Adipocyte (in vitro differentiated cells): ENCODE measurements around the gene ZNF808.
A peak's percentile ranks its signal among the peaks of the same experiment; 100 is the strongest.
"Not testable (repeated sequence)": the region's sequence is repeated elsewhere in the genome, so short reads cannot be mapped to it uniquely, and the experiment has no call there.

Experiments used
- DNase-seq: peaks from one replicate; pipeline ENCODE4 v3.0.0-alpha.2; 2015; ENCODE audit warnings: low read depth
- H3K27me3 ChIP-seq: replicated peaks from 2 replicates; pipeline ENCODE4 v1.7.0; 2013; ENCODE audit warnings: mild to moderate bottlenecking, low read length, moderate library complexity; ENCODE audit not compliant: control insufficient read depth, insufficient read depth
- H3K36me3 ChIP-seq: 2 replicates; pipeline ENCODE4 v1.7.0; 2013; ENCODE audit warnings: low read length, mild to moderate bottlenecking, moderate library complexity; ENCODE audit not compliant: control insufficient read depth, insufficient read depth, severe bottlenecking
- H3K4me1 ChIP-seq: 2 replicates; pipeline ENCODE4 v1.7.0; 2013; ENCODE audit warnings: mild to moderate bottlenecking, low read length, moderate library complexity; ENCODE audit not compliant: control insufficient read depth, insufficient read depth
- H3K4me3 ChIP-seq: 2 replicates; pipeline ENCODE4 v1.7.0; 2013; ENCODE audit warnings: mild to moderate bottlenecking, low read length, moderate library complexity
- H3K9ac ChIP-seq: 2 replicates; pipeline ENCODE4 v1.7.0; 2013; ENCODE audit warnings: mild to moderate bottlenecking, low read length, moderate library complexity
- H3K9me3 ChIP-seq: 2 replicates; pipeline ENCODE4 v1.7.0; 2013; ENCODE audit warnings: mild to moderate bottlenecking, low read length, moderate library complexity; ENCODE audit not compliant: control insufficient read depth

ZNF808 gene

GRCh38 chr19:52567921-52568320, 40.5 kb downstream of the ZNF808 start:
- DNase-seq: no peak

GRCh38 chr19:52569638-52569999, 42.2 kb downstream of the ZNF808 start:
- Histone ChIP-seq H3K9me3 (peaks cover 15% of the 10 kb centered on the region), H3K9ac (peak overlapping the region; percentile 80), H3K4me3 (peak overlapping the region; percentile 95), H3K36me3 (peaks cover 20% of the 10 kb centered on the region), H3K4me1 (peaks cover 10% of the 10 kb centered on the region)
- H3K27me3 ChIP-seq: not testable (repeated sequence)
- peak; percentile 24 for DNase-seq

More at GRCh38 chr19:52567921-52568320, 40.5 kb downstream of the ZNF808 start:
- H3K9ac ChIP-seq: no peak overlapping the region
- H3K27me3 ChIP-seq: no peaks in the 10 kb centered on the region
- peaks cover 10% of the 10 kb centered on the region for H3K4me1 ChIP-seq
- H3K4me3 ChIP-seq: no peak overlapping the region
- peaks cover 26% of the 10 kb centered on the region for H3K36me3 ChIP-seq
- H3K9me3 ChIP-seq: peaks cover 32% of the 10 kb centered on the region

GRCh38 chr19:52570000-52570861, 42.8 kb downstream of the ZNF808 start, which contains the start of gene ZNF701:
ZNF701 (plus strand) TSS chr19:52570287; CDS start chr19:52574148, 3,861 bp downstream.
- DNase-seq: peak; percentile 93
- Histone ChIP-seq H3K9me3 (peaks cover 10% of the 10 kb centered on the region), H3K4me3 (peak within 1 kb of the TSS; percentile 95), H3K27me3 (no peaks in the 10 kb centered on the region), H3K36me3 (peaks cover 25% of the 10 kb centered on the region), H3K4me1 (peaks cover 10% of the 10 kb centered on the region), H3K9ac (peak within 1 kb of the TSS; percentile 94)

GRCh38 chr19:52584736-52585440, 57.4 kb downstream of the ZNF808 start:
- no peak for DNase-seq
- peak overlapping the region; percentile 73 for H3K4me3 ChIP-seq
- H3K36me3 ChIP-seq: peaks cover 40% of the 10 kb centered on the region

GRCh38 chr19:52585604-52586003, 58.1 kb downstream of the ZNF808 start:
- no peak for DNase-seq
- no peak overlapping the region for H3K9ac ChIP-seq
- H3K4me1 ChIP-seq: no peaks in the 10 kb centered on the region
- peaks cover 35% of the 10 kb centered on the region for H3K36me3 ChIP-seq
- H3K27me3 ChIP-seq: no peaks in the 10 kb centered on the region
- peaks cover 18% of the 10 kb centered on the region for H3K9me3 ChIP-seq
- H3K4me3 ChIP-seq: no peak overlapping the region

More at GRCh38 chr19:52584736-52585440, 57.4 kb downstream of the ZNF808 start:
- Histone ChIP-seq H3K9me3 (peaks cover 18% of the 10 kb centered on the region), H3K9ac (peak overlapping the region; percentile 29), H3K27me3 (no peaks in the 10 kb centered on the region), H3K4me1 (no peaks in the 10 kb centered on the region)

- DNase-seq: no peak
Measured at GRCh38 chr19:52590728-52591127, 63.3 kb downstream of the ZNF808 start.

GRCh38 chr19:52592301-52592700, 64.8 kb downstream of the ZNF808 start:
- peaks cover 20% of the 10 kb centered on the region for H3K36me3 ChIP-seq

More at GRCh38 chr19:52590728-52591127, 63.3 kb downstream of the ZNF808 start:
- Histone ChIP-seq H3K4me3 (no peak overlapping the region), H3K36me3 (peaks cover 10% of the 10 kb centered on the region), H3K27me3 (no peaks in the 10 kb centered on the region), H3K9ac (no peak overlapping the region), H3K9me3 (peaks cover 2% of the 10 kb centered on the region), H3K4me1 (no peaks in the 10 kb centered on the region)

GRCh38 chr19:52593441-52593840, 66.0 kb downstream of the ZNF808 start:
- Histone ChIP-seq H3K9me3 (peaks cover 17% of the 10 kb centered on the region), H3K36me3 (peaks cover 20% of the 10 kb centered on the region)
- H3K9ac ChIP-seq, H3K27me3 ChIP-seq, DNase-seq, H3K4me3 ChIP-seq, H3K4me1 ChIP-seq: not testable (repeated sequence)

More at GRCh38 chr19:52592301-52592700, 64.8 kb downstream of the ZNF808 start:
- no peak for DNase-seq
- Histone ChIP-seq H3K4me3 (no peak overlapping the region), H3K27me3 (no peaks in the 10 kb centered on the region), H3K4me1 (no peaks in the 10 kb centered on the region), H3K9me3 (peaks cover 17% of the 10 kb centered on the region), H3K9ac (no peak overlapping the region)

GRCh38 chr19:52599241-52599640, 71.8 kb downstream of the ZNF808 start:
- Histone ChIP-seq H3K36me3 (peaks cover 14% of the 10 kb centered on the region), H3K27me3 (no peaks in the 10 kb centered on the region), H3K4me3 (no peak overlapping the region), H3K9me3 (peaks cover 17% of the 10 kb centered on the region), H3K4me1 (peaks cover 10% of the 10 kb centered on the region), H3K9ac (no peak overlapping the region)
- no peak for DNase-seq

GRCh38 chr19:52600639-52601024, 73.2 kb downstream of the ZNF808 start:
- DNase-seq: no peak

More at GRCh38 chr19:52600639-52601024, 73.2 kb downstream of the ZNF808 start:
- Histone ChIP-seq H3K4me1 (peaks cover 10% of the 10 kb centered on the region), H3K36me3 (peaks cover 11% of the 10 kb centered on the region), H3K9ac (peak overlapping the region; percentile 71), H3K9me3 (peaks cover 16% of the 10 kb centered on the region), H3K27me3 (no peaks in the 10 kb centered on the region), H3K4me3 (peak overlapping the region; percentile 85)
